B cell (primary cell): ENCODE results near the gene UBAC1. TPM values are rescaled to one million over a fixed set of nuclear protein-coding genes. Genes with fewer than 3 reads are reported as not detected.

Experiments used
- ATAC-seq: fragments of 200-7000 bp; cut with Tn5 transposase; one replicate; pipeline ENCODE4 v1.10.0; 2021; ENCODE audit warnings: low read depth, mild to moderate bottlenecking, moderate number of reproducible peaks, moderate library complexity
- CTCF ChIA-PET: fragments of 350-600 bp; sonication (Branson Sonifier 250); formaldehyde crosslinking; loops from one replicate; lab custom pipeline; 2021; ENCODE audit warnings: antibody characterized with exemption, inconsistent platforms; lab: Charles Lee
- POLR2A ChIA-PET: fragments of 350-600 bp; sonication (Branson Sonifier 250); formaldehyde crosslinking; loops from one replicate; lab custom pipeline; 2021; ENCODE audit warnings: antibody characterized with exemption; lab: Charles Lee
- DNase-seq: peaks from one replicate; pipeline ENCODE4 v3.0.0; 2013
- H2AFZ ChIP-seq: 2 replicates; pipeline ENCODE4 v1.6.1; 2012; ENCODE audit warnings: mild to moderate bottlenecking, low read depth, low read length; ENCODE audit not compliant: insufficient read depth, poor library complexity, severe bottlenecking
- H3K27ac ChIP-seq, 2 donors: 1 replicate in 1 of 2; 2 replicates in 1 of 2; pipeline ENCODE4 v1.5.1; 2012 to 2013; ENCODE audit warnings: low read length in 2 of 2, mild to moderate bottlenecking in 2 of 2, moderate library complexity in 1 of 2
- H3K27me3 ChIP-seq, 4 experiments: fragments of 200-600 bp in 1 of 4; sonication (generic) in 1 of 4; replicated peaks in 1 of 4; 1 replicate in 2 of 4; 2 replicates in 2 of 4; pipeline versions ENCODE4 v1.6.1 to v1.7.0; 2013 to 2016; ENCODE audit warnings: low read length in 3 of 4, mild to moderate bottlenecking in 2 of 4, mixed read lengths in 1 of 4, moderate library complexity in 1 of 4; ENCODE audit not compliant: insufficient read depth in 4 of 4, control insufficient read depth in 3 of 4; ENCODE audit errors: control extremely low read depth in 1 of 4
- H3K36me3 ChIP-seq, 2 experiments: replicated peaks in 1 of 2; 1 replicate in 1 of 2; 2 replicates in 1 of 2; pipeline versions ENCODE4 v1.6.1 to v1.7.1; 2013; ENCODE audit warnings: low read length in 1 of 2; ENCODE audit not compliant: insufficient read depth in 2 of 2, control insufficient read depth in 1 of 2; ENCODE audit errors: control extremely low read depth in 1 of 2, extremely low read depth in 1 of 2
- H3K4me1 ChIP-seq, 2 donors: fragments of 200-600 bp in 1 of 2; sonication (generic) in 1 of 2; 1 replicate in 1 of 2; 2 replicates in 1 of 2; pipeline versions ENCODE4 v1.5.1 to v1.6.1; 2013 to 2017; ENCODE audit warnings: low read length in 2 of 2; ENCODE audit not compliant: control insufficient read depth in 2 of 2, insufficient read depth in 2 of 2
- H3K4me2 ChIP-seq: replicated peaks from 2 replicates; pipeline ENCODE3; 2012; ENCODE audit warnings: mild to moderate bottlenecking, low read depth, low read length; ENCODE audit not compliant: poor library complexity, severe bottlenecking
- H3K4me3 ChIP-seq, 5 experiments: fragments of 200-600 bp in 1 of 5; sonication (generic) in 1 of 5; 1 replicate in 3 of 5; 2 replicates in 2 of 5; pipeline versions ENCODE4 v1.5.1 to v1.7.0; 2011 to 2016; ENCODE audit warnings: low read length in 4 of 5, mild to moderate bottlenecking in 4 of 5, low read depth in 2 of 5, control low read depth in 1 of 5, moderate library complexity in 1 of 5; ENCODE audit not compliant: insufficient read depth in 1 of 5; ENCODE audit errors: control extremely low read depth in 1 of 5, extremely low read depth in 1 of 5
- H3K79me2 ChIP-seq: fragments of 200-600 bp; sonication (generic); one replicate; pipeline ENCODE4 v1.6.0; 2016; ENCODE audit warnings: low read length; ENCODE audit not compliant: control insufficient read depth, insufficient read depth
- H3K9ac ChIP-seq: fragments of 200-600 bp; sonication (generic); 2 replicates; pipeline ENCODE4 v1.6.1; 2017; ENCODE audit warnings: mild to moderate bottlenecking, low read length, moderate library complexity
- H3K9me3 ChIP-seq, 3 donors: one replicate each; pipeline versions ENCODE4 v1.6.1 to v1.7.1; 2013; ENCODE audit warnings: low read length in 2 of 3; ENCODE audit not compliant: control insufficient read depth in 2 of 3, insufficient read depth in 1 of 3; ENCODE audit errors: control extremely low read depth in 1 of 3
- H4K20me1 ChIP-seq: 2 replicates; pipeline ENCODE4 v1.6.0; 2012; ENCODE audit warnings: mild to moderate bottlenecking, low read length; ENCODE audit not compliant: insufficient read depth, control insufficient read depth, poor library complexity, severe bottlenecking
- H3K27ac Mint-ChIP-seq: one replicate; pipeline ENCODE4 v1.8.0; 2021; ENCODE audit warnings: mixed read lengths
- H3K27me3 Mint-ChIP-seq: one replicate; pipeline ENCODE4 v1.8.0; 2021; ENCODE audit warnings: mixed read lengths
- H3K4me1 Mint-ChIP-seq: one replicate; pipeline ENCODE4 v1.8.0; 2021; ENCODE audit warnings: mixed read lengths
- H3K4me3 Mint-ChIP-seq: one replicate; pipeline ENCODE4 v1.8.0; 2021; ENCODE audit warnings: mixed read lengths
- H3K9me3 Mint-ChIP-seq: one replicate; pipeline ENCODE4 v1.8.0; 2022; ENCODE audit warnings: mixed read lengths; ENCODE audit not compliant: insufficient read depth
- EZH2 ChIP-seq: IDR thresholded peaks from 2 replicates; pipeline ENCODE4 v1.6.1; 2012; ENCODE audit warnings: borderline replicate concordance, low read depth, mild to moderate bottlenecking, moderate library complexity, low read length; ENCODE audit not compliant: insufficient read depth, poor library complexity, severe bottlenecking
- WGBS: methylation state at CpG from one replicate; pipeline ENCODE4 v1.1.5; 2013; ENCODE audit warnings: missing lambda C conversion rate; ENCODE audit not compliant: insufficient coverage; 5-methylcytosine and 5-hydroxymethylcytosine counted together
- intact Hi-C: fragments of 100-400 bp; cut with micrococcal nuclease; formaldehyde crosslinking; loops from one replicate; pipeline ENCODE4 v1.10.0; 2022
- polyA plus RNA-seq: library from polyadenylated mRNA; depleted of rRNA; stranded (reverse); fragments of >200 nt; gene quantifications from 2 replicates; pipeline ENCODE4 v1.2.3, GENCODE V29; 2012
- total RNA-seq, 2 donors: library from RNA; stranded (reverse); fragments of 120-200 nt in 1 of 2; gene quantifications; 1 replicate in 1 of 2; 2 replicates in 1 of 2; pipeline versions ENCODE4 v1.2.3 to v1.2.4, GENCODE V29; 2013 to 2022
- TF ChIP-seq, protein P1 (sequence below): fragments of 200-600 bp; IDR thresholded peaks from one replicate; pipeline ENCODE4 v1.8.0; 2022; ENCODE audit warnings: antibody characterized with exemption, mild to moderate bottlenecking

UBAC1 gene
- total and polyA plus RNA-seq, 2 donors (not counting 1 experiment from before 2014, with no cell fraction given): 30.8 to 31.1 TPM

DNA sequence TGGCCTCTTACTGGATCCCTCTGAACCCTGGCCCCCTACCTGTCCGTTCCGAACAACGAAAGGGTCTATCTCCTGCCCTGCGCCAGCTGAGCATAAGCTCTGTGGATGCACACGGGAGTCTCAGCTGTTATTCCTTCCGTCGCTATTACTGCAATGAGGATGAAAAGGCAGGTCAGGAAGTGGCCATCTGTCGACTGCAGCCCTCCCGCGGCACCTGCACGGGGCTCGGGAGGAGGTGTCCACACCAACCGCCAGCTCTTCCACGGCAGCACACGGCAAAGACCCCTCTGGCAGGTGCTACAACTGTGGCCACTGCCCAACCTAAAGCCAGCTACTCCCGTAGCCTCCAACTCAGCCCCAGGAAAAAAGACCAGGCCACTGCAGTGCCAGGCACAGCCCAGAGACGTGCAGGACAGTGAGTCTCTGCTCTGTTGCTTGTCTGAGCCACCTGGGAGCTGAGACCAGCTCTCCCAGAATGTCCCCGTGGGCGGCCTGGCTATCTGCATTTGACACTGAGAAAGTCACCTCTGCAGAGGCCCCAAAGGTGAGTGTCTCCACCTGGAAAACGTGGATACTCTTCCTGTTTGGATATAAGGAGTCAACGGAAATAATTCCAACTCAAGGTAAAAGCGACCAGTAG is 72.9 kb downstream of the UBAC1 start:
- H4K20me1 ChIP-seq: peaks cover 86% of the 10 kb centered on the region
- H3K9ac ChIP-seq: peak overlapping the region; percentile 61

DNA sequence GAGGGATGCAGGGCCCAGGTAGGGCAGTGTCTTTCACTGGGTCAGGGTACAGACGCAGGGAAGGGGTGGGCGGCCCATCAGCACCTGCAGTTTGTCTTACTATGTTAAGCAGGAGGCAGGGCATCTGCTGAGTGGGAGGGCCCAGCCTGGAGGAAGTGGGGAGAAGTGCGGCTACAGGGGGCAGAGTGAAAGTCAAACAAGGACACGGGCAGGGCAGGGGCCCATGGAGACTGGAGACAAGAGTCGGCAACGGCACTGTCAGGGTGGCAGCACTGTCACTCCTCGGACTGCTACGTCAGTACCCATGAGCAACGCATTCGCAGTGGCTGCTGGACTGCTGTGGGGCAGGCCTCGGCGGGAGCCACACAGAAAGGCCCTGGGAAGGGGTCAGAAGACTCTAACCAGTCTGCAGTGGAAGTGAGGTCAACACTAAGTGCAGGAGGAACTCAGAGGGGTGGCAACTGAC is 73.6 kb downstream of the UBAC1 start:
- peak overlapping the region in 4 of 5 experiments; percentile 1 to 59 (median 40) for H3K4me3 ChIP-seq
- Mint-ChIP-seq H3K4me3 (peak overlapping the region; percentile 75), H3K27me3 (no peaks in the 10 kb centered on the region), H3K9me3 (no peaks in the 10 kb centered on the region), H3K4me1 (peaks cover 50% of the 10 kb centered on the region), H3K27ac (peak overlapping the region; percentile 83)
- peak overlapping the region in 1 of 2 donors; percentile 66 for H3K27ac ChIP-seq
- H3K9ac ChIP-seq: peak overlapping the region; percentile 61
- POLR2A ChIA-PET: no interaction called here
- peaks cover 86% of the 10 kb centered on the region for H4K20me1 ChIP-seq
- no peaks in the 10 kb centered on the region for H3K27me3 ChIP-seq
- H3K36me3 ChIP-seq: no peaks in the 10 kb centered on the region
- DNase-seq (peak; percentile 72), ATAC-seq (peak; percentile 95)
- 18% methylated on average over 12 of the region's 12 CpGs for WGBS
- TF ChIP-seq EZH2: no peak
- TF ChIP-seq, protein P1, sequence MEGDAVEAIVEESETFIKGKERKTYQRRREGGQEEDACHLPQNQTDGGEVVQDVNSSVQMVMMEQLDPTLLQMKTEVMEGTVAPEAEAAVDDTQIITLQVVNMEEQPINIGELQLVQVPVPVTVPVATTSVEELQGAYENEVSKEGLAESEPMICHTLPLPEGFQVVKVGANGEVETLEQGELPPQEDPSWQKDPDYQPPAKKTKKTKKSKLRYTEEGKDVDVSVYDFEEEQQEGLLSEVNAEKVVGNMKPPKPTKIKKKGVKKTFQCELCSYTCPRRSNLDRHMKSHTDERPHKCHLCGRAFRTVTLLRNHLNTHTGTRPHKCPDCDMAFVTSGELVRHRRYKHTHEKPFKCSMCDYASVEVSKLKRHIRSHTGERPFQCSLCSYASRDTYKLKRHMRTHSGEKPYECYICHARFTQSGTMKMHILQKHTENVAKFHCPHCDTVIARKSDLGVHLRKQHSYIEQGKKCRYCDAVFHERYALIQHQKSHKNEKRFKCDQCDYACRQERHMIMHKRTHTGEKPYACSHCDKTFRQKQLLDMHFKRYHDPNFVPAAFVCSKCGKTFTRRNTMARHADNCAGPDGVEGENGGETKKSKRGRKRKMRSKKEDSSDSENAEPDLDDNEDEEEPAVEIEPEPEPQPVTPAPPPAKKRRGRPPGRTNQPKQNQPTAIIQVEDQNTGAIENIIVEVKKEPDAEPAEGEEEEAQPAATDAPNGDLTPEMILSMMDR: no peak
- H3K4me1 ChIP-seq: peaks cover 18 to 28% of the 10 kb centered on the region in 2 donors
- peaks cover 99% of the 10 kb centered on the region for H3K79me2 ChIP-seq
- intact Hi-C loops: no loop called here
- H3K9me3 ChIP-seq: no peaks in the 10 kb centered on the region
- peak overlapping the region; percentile 76 for H2AFZ ChIP-seq
- CTCF ChIA-PET: no interaction called here
- peak overlapping the region; percentile 83 for H3K4me2 ChIP-seq

More for the DNA sequence above, 72.9 kb downstream of the UBAC1 start:
- Histone ChIP-seq H2AFZ (no peak overlapping the region), H3K27me3 (no peaks in the 10 kb centered on the region), H3K27ac (peak overlapping the region in 1 of 2 donors; percentile 66), H3K9me3 (no peaks in the 10 kb centered on the region), H3K4me1 (peaks cover 18 to 28% of the 10 kb centered on the region in 2 donors), H3K79me2 (peaks cover 100% of the 10 kb centered on the region), H3K4me3 (peak overlapping the region in 3 of 5 experiments; percentile 1 to 59 (median 38)), H3K36me3 (no peaks in the 10 kb centered on the region), H3K4me2 (peak overlapping the region; percentile 83)
- no peak for ATAC-seq
- H3K27me3 Mint-ChIP-seq: no peaks in the 10 kb centered on the region
- peaks cover 52% of the 10 kb centered on the region for H3K4me1 Mint-ChIP-seq
- TF ChIP-seq, protein P1: no peak
- TF ChIP-seq EZH2: no peak
- 89% methylated on average over 20 of the region's 22 CpGs for WGBS
- intact Hi-C loops: no loop called here
- H3K27ac Mint-ChIP-seq: no peak overlapping the region
- no peak for DNase-seq
- peak overlapping the region; percentile 75 for H3K4me3 Mint-ChIP-seq
- H3K9me3 Mint-ChIP-seq: no peaks in the 10 kb centered on the region
- ChIA-PET POLR2A (no interaction called here), CTCF (no interaction called here)
